Eye (tissue), 1 donor: Measurements from ENCODE around the gene LRGUK.
A peak's percentile ranks its signal among the peaks of the same experiment; 100 is the strongest.
"Not testable (repeated sequence)": the region's sequence is repeated elsewhere in the genome, so short reads cannot be mapped to it uniquely, and the experiment has no call there.

Source experiments
- DNase-seq: peaks from one replicate; pipeline ENCODE4 v3.0.0-alpha.2; 2015

LRGUK gene

GRCh38 chr7:134262322-134262721 lies 135.2 kb downstream of the LRGUK start:
- no peak for DNase-seq

GRCh38 chr7:134276951-134277350 lies 149.8 kb downstream of the LRGUK start:
- DNase-seq: no peak

- no peak for DNase-seq
Measured at GRCh38 chr7:134278502-134279153, 151.5 kb downstream of the LRGUK start.

GRCh38 chr7:134279336-134279735 lies 152.2 kb downstream of the LRGUK start:
- DNase-seq: no peak

- no peak for DNase-seq
Measured at GRCh38 chr7:134279898-134280297, 152.8 kb downstream of the LRGUK start.

GRCh38 chr7:134280508-134280907 lies 153.4 kb downstream of the LRGUK start:
- DNase-seq: peak; percentile 26

GRCh38 chr7:134284011-134284410 lies 156.9 kb downstream of the LRGUK start:
- peak; percentile 19 for DNase-seq

DNA sequence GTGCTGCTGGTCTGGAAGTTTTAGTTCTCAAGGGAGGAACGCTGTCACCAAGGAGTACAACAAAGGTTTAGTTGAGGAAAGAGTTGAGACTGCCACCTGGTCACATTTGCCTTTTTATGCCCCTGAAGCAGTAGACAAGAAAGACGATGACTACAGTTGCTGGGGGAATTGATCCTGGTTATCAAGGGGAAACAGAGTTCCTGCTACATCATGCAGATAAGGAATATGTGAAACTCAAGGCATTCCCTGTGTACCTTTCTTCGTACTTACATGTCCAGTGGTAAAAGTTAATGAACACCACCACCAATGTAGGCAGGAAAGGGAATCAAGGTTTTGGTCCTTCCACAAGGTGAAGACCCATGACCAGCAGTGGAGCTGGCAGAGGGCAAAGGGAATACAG lies 157.8 kb downstream of the LRGUK start:
- DNase-seq: no peak

DNA sequence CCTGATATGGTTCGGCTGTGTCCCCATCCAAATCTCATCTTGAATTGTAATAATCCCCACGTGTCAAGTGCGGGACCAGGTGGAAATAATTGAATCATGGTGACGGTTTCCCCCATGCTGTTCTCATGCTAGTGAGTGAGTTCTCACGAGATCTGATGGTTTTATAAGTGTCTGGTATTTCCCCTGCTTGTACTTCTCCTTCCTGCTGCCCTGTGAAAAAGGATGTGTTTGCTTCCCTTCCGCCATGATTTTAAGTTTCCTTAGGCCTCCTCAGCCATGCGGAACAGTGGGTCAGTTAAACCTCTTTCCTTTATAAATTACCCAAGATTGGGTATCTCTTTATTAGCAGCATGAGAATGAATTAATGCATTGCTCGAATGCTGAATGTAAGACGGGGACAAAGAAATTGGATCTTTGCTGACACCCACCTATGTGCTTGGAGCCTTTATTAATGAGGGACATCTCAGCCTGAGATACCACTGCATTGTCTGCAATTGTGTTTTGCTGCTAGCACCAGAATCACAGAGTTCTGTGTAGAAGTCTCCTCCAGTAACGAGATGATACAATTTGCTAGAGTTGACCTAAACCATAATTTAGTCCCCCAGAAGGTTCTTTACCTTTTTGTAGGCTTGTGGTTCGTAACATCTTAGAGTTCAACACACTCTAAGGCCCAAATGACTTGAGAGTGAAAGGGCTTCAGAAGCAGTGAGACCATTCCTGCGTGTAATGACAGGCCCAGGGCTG lies 160.9 kb downstream of the LRGUK start:
- DNase-seq: no peak

DNA sequence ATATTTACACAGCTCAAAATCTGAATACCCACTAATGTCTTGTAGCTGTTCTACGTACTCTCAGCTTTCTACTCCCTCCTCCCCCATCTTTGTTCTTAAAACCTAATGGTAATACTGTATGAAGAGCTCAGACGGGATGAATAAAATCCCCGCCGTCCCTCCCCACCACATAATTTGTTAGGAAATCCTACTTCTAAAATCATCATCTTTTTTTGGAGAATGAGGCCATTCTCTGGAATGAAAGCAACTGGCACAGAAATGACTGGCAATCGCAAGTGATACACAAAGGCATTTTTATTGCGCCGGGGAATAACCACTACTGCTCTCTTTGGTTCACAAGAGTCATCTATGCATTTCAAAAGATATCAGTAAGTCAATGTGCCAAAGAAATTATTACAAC lies 162.3 kb downstream of the LRGUK start:
- DNase-seq: no peak

- no peak for DNase-seq
Measured at GRCh38 chr7:134289841-134290240, 162.7 kb downstream of the LRGUK start.

DNA sequence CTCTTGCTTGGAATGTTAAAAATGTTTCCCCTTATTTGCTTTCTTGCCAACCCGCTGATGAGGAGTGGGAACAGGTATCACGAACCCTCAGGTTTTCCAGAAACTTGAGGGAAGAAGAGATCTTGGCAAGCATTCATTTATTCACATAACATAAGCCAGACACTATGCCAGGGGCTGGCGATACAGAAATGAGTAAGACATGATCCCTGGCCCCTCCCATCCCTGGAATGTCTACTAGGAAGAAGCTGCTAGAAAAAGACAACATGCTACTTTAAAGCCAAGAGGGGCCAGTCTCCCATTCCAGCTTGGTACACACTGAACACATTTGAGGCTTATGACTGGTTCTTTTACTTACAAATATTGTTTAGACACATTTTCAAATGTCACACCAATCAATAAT lies 163.1 kb downstream of the LRGUK start:
- no peak for DNase-seq

GRCh38 chr7:134293002-134293740 lies 166.0 kb downstream of the LRGUK start:
- DNase-seq: no peak

- not testable (repeated sequence) for DNase-seq
Measured at GRCh38 chr7:134295982-134296381, 168.8 kb downstream of the LRGUK start.

DNA sequence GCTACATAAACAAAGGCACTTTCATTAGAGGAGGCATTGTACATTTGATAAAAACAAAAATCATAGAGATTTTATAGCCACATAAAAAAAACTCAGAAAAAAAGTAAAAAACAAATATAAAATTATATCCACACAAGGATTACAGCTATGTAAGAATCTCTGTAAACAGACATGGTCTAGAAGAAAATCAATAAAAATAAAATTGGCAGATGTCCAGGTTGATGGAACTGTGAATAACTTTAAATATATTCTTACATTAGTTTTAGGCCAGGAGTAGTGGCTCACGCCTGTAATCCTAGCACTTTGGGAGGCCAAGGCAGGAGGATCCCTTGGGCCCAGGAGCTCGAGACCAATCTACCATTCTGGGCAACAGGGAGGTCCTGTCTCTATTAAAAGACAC lies 170.3 kb downstream of the LRGUK start:
- no peak for DNase-seq

GRCh38 chr7:134298902-134299683 lies 172.0 kb downstream of the LRGUK start:
- peak; percentile 43 for DNase-seq

- DNase-seq: no peak
Measured at GRCh38 chr7:134300988-134301387, 173.8 kb downstream of the LRGUK start.

DNA sequence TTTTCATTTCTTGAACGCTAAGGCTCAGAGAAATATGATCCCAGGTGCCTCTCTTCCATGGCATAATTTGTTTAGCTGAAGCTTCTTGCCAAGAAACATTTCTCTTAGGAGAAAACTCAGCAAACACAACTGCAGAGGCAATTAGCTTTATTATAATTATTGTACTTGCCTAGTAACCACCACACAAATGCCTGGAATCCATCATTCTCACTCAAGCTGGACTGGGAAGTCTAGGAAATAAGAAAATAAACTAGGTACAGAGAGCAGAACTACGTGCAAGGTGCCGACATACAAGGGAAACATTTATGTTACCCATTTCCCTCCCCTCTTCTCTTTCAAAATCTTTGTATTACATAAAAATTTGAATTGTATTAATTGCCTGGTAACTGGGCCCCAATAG lies 174.5 kb downstream of the LRGUK start:
- no peak for DNase-seq

DNA sequence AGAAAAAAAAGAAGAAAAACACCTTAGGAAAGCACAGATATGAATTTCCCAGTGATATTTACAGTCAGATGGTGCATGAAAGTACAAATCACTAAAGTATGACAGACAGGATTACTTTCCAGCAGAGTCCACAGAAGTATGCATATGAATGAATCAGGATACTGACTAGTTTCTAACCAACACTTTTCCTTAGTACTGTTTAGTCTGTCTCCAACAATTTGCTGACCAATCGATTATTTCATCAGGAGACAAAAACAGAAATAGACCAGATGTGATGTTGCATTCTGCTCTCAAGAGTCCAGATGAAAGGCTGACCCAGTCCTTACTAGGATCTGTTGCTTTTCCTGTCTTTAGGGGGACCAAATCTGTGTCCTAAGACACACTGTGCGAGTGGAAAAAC lies 175.0 kb downstream of the LRGUK start:
- no peak for DNase-seq

GRCh38 chr7:134307320-134307719 lies 180.2 kb downstream of the LRGUK start:
- no peak for DNase-seq

- DNase-seq: no peak
Measured at GRCh38 chr7:134308548-134308947, 181.4 kb downstream of the LRGUK start.

DNA sequence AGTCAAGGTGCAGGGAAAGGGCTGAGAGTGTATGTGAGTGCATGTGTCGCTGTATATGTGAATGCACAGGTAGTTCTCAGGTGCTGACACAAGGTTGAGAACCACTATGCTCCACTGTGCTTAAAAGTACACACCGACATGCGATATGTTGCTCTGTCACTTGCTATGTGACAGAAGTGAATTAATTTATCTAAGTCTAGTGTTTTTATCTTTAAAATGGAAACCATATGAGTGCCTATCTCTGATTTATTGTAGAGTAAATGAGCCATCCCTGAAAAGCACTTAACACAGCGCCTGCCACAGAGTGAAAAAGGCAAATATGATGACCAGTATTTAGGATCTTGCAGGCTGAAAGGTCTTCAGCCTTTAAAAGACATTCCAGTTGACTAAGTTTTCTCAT lies 184.7 kb downstream of the LRGUK start:
- DNase-seq: no peak

DNA sequence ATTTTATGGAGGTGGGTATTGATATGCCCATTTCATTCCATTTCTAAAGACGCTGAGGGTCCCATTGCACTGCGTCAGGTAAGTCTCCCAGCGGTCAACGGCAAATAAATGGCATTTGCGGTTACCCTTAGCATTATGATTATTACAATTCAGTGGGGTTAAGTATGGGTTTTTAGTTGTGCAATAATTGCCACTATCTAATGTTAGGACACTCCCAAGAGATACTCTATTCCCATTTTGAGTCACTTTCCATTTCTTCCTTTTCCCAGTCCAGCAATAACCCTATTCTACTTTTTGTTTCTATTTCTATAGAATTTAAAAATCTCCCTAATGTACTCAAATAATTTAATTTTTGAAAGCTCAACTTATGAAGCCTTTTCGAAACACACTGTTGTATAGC lies 185.6 kb downstream of the LRGUK start:
- DNase-seq: no peak
